Sciatic nerve (tissue), 2 donors: Measurements from ENCODE around the gene SEMA4D. TPM values are rescaled to one million over a fixed set of nuclear protein-coding genes. Genes with fewer than 3 reads are reported as not detected.

ENCODE experiments used
- ATAC-seq: fragments of 200-7000 bp; cut with Tn5 transposase; one replicate; pipeline ENCODE4 v1.9.1; 2020; ENCODE audit warnings: mild to moderate bottlenecking, moderate library complexity
- DNase-seq: peaks from one replicate; pipeline ENCODE4 v3.0.0-alpha.2; 2020; ENCODE audit warnings: low spot score
- intact Hi-C: fragments of 100-400 bp; cut with DNase I; formaldehyde crosslinking; loops from one replicate; pipeline ENCODE4 v1.14.2; 2022
- total RNA-seq: library from RNA; stranded (reverse); fragmentation: NEBNext Ultra II Directional; extraction: Animal tissue kit (Norgen Biotek cat#: 25700); gene quantifications from one replicate; pipeline ENCODE4 v1.2.1, GENCODE V29; 2021
- donor health status: DM: no; HTN: no; CAD: no.
- donor health status: DM: no; HTN: no; CAD: no.

SEMA4D gene, protein sequence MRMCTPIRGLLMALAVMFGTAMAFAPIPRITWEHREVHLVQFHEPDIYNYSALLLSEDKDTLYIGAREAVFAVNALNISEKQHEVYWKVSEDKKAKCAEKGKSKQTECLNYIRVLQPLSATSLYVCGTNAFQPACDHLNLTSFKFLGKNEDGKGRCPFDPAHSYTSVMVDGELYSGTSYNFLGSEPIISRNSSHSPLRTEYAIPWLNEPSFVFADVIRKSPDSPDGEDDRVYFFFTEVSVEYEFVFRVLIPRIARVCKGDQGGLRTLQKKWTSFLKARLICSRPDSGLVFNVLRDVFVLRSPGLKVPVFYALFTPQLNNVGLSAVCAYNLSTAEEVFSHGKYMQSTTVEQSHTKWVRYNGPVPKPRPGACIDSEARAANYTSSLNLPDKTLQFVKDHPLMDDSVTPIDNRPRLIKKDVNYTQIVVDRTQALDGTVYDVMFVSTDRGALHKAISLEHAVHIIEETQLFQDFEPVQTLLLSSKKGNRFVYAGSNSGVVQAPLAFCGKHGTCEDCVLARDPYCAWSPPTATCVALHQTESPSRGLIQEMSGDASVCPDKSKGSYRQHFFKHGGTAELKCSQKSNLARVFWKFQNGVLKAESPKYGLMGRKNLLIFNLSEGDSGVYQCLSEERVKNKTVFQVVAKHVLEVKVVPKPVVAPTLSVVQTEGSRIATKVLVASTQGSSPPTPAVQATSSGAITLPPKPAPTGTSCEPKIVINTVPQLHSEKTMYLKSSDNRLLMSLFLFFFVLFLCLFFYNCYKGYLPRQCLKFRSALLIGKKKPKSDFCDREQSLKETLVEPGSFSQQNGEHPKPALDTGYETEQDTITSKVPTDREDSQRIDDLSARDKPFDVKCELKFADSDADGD
- total RNA-seq = 35.8 TPM

DNA sequence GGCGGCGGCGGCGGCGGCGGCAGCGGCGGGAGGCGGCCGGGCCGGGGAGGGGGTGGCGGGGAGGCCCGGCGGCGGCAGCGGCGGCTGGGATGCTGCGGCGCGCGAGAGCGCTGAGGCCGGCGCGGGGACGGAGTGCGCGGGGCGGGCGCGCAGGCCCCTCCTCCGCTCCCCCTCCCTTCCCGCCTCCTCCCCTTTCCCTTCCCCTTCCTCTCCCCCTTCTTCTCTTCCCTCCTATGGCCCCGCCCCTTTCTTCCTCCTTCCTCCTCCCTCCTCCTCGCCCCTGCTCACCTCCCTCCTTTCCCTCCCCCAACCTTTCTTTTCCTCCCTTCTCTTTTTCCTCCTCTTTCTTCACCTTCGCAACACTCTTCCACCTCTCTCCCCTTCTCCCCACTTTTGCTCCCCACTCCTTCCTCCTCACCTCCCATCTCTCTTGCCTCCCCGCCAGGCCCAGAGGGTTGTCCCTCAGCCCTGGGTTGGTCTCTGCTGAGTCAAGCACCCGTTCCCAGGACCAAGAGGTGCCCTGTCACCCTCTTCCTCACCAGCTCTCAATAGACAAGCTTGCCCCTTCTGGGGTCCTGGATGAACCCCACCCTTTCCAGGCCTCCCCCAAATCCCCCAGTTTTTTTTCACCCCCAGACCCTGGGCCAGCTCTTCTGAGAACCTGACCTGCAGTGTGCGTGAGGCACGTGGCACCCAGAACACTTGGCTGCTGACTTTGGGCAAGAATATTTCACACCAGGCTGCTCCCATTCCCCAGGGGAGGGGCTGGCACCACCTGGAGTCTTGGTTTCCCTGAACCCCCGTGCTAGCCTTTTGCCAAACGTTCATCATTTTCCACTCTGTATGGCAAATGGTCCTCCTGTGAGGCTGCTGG is at the start of gene SEMA4D:
Gene SEMA4D, minus strand, starts transcription at position 136 of the 874 bp plus-strand sequence. CDS start 92,657 bp downstream, outside the sequence.
- peak; percentile 89 for DNase-seq
- intact Hi-C loops = no loop called here
- peak; percentile 86 for ATAC-seq

DNA sequence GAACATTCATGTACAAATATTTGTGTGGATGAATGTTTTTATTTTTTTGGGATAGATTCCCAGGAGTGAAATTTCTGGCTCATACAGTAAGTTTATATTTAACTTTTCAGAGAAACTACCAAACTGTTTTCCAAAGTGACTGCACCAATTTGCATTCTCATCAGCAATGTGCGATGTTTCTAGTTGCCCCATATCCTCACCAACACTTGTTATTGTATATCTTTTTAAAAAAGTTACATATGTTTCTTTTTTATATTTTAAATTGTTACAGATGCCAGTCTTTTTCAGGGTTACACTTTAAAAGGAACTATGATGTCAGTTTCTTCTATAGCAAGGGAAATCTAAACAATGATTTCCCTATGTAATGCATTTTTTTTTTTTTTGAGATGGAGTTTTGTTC is 49.1 kb upstream of the SEMA4D start:
- intact Hi-C loops = loop anchor here (10.0 kb wide), 1 partner anchor 112 kb away; no protein-coding TSS in a partner anchor
- no peak for DNase-seq

DNA sequence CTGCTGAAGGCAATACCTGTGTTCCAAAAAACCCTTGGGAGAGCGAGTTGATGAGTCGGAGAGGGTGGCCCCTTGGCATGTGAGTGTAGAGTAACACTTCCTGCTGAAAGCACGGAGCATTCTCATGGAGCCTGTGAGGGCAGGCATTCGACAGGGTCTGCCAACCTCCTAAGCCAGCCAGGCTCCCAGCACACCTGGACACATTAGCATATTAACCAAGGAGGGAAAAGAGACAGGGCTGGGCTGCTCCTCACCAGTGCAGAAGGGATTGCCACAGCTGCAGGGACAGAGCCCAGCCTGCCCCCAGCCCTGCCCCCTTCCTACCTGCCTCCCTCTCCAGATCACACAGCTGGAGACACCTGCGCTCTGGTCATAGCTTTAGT is 46.4 kb upstream of the SEMA4D start:
- intact Hi-C loops = loop anchor here (10.0 kb wide), 1 partner anchor 109 kb away; no protein-coding TSS in a partner anchor
- ATAC-seq (no peak), DNase-seq (no peak)

More for the DNA sequence above, 49.1 kb upstream of the SEMA4D start:
- no peak for ATAC-seq

DNA sequence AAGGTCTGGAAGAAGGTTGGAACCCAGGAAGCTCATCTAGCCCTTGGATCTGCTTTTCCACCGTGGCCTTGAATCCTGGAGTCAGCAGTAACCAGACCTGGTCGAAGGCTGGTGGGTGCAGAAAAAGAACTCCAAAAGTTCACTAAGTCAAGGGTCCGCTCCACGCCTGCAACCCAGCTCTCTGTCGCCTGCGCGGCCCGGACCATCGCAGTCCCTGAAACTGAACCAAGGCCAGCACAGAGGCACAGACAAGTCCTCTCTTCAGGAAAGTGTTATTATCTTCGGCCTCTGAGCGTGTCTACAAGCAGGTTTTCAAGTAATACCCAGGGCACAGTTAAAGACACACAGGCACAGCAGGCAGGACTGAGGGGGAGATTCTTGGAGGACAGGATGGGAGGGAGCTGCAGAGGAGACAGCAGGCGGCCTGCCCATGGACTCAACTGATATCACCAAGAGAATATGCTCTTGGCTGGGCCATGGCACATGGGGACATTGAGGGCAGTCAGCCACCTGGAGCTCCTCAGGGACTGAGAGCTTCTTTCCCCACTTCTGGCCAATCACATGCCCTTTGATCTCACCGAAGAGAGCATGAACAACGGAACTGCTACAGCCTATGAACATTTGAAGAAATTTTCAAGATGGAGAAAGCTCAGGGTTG is 45.8 kb upstream of the SEMA4D start:
- DNase-seq (no peak), ATAC-seq (no peak)
- intact Hi-C loops = loop anchor here (10.0 kb wide), 1 partner anchor 109 kb away; no protein-coding TSS in a partner anchor

DNA sequence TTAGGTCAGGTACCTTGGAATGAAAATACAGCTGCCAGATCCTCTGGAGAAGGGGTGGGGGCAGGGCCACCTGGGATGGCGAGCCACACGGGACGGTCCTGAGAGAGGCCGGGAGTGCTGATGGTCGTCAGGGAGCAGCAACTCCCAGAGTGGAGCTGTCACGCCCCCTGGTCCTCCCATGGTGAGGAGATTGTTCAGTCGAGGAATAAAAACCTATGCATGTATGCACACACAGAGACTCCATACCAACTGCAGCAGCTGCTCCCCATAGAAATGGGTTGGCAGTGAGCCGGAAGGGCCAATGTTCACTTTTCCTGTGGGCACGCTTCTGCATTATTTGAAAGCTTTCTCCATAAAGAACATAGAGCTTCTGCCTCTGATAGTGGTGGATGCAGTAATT is 45.2 kb upstream of the SEMA4D start:
- intact Hi-C loops = loop anchor here (10.0 kb wide), 1 partner anchor 108 kb away; no protein-coding TSS in a partner anchor
- DNase-seq (peak; percentile 31), ATAC-seq (no peak)

DNA sequence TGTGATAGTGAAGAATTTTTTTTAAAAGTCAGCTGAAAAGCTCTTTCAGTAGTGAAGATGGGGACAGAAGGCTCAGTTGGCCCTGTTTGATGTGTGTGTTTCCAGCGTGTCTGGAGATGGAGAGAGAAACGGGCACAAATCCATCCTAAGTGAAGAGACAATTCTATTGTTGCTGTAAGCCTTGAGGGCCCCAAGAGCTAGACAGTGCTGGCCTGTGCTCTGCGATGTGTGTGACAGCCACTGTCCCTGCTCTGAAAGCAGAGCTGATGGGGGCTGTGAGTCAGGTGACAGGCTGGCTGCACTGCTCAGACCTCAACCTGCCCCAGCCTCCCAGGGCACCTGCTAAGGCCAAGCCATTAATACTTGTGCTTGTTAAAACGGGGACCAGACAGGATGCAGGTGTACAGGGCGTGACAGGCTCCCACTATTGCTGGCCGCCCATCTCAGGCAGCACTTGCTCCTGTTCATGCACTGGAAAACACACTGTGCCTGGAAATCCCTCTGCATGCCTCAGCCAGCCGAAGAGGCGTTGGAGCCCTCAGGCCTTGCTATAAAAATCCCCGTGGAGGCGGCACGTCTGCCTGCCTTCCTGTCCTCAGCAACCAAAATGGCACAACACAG is 44.6 kb upstream of the SEMA4D start:
- intact Hi-C loops = loop anchor here (10.0 kb wide), 1 partner anchor 108 kb away; no protein-coding TSS in a partner anchor
- DNase-seq = peak; percentile 15
- no peak for ATAC-seq

DNA sequence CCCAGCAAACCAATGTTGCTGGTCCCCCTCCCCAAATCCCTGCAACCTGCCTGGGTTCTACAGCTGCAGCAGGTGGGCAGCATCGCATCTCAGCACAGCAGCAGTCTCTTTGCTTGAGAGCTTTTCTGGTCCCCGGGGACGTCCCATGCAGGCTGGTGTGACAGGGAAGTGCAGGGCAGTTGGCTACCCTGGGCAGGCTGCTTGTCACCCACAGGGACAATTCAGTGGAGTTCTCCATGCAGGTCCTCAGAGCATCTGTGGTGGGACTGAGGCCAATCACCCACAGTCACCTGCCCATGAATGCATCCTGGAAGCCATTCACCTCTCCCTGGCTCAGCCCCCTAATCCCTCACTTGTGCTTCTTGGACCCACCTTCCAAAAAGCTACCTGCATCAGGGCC is 43.9 kb upstream of the SEMA4D start:
- DNase-seq (peak; percentile 21), ATAC-seq (no peak)
- intact Hi-C loops = loop anchor here (10.0 kb wide), 1 partner anchor 107 kb away; no protein-coding TSS in a partner anchor

DNA sequence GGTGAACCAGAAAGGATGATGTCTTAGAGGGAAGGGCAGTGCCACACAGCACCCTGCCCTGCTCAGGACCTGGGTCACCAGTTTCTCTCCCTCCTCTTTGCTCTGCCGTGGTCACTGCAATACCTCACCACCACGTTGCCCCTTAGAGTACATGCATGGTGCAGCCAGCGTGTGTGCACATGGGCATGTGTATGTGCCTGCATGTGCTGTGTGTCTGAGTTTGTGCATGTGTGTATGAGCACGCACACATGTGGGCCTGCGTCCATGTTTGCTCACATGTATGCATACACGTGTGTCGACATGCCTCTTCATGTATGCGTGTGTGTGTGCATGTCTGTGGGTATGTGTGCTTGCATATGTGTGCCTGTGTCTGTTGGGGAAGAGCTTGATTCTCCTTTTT is 41.5 kb upstream of the SEMA4D start:
- ATAC-seq (no peak), DNase-seq (no peak)
- intact Hi-C loops = no loop called here

DNA sequence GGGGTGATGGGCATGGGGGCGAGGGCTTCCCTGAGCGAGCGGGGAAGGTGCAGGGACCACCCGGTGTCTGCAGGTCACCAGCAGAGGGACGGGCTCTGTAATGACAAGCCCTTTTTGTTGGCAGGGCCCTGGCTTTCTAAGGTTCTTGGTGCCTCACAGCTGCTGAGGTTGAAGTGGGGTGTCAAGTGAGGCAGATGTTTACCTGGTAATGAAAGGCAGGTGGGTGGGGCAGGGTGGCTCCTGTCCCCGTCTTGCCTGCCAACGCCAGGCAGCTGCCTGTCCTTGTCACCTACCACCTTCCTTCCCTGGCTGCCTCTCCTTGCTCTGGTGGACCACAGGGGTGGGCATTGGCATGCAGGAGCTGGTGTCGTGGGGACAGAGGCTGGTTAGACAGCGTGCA is 41.0 kb upstream of the SEMA4D start:
- ATAC-seq (no peak), DNase-seq (no peak)
- intact Hi-C loops = no loop called here

DNA sequence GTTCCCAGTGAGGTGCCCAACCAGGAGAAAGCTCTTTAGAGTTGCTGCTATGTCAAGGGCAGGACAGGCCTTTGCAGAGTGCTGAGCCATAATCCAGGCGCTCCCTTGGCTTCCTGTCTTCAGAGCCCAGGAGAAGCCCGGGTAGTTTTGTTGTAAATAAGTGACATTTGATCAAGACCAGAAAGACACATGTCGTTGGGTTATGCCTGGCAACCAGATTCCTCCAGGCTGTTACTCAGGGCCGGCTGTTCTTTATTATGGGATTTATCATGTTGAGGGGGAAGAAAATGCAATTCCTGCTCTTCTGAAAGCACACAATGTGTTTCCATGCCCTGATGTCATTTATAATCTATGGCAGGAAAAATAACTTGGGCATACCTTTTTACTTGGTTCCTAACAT is 39.3 kb upstream of the SEMA4D start:
- DNase-seq (no peak), ATAC-seq (no peak)
- intact Hi-C loops = no loop called here

DNA sequence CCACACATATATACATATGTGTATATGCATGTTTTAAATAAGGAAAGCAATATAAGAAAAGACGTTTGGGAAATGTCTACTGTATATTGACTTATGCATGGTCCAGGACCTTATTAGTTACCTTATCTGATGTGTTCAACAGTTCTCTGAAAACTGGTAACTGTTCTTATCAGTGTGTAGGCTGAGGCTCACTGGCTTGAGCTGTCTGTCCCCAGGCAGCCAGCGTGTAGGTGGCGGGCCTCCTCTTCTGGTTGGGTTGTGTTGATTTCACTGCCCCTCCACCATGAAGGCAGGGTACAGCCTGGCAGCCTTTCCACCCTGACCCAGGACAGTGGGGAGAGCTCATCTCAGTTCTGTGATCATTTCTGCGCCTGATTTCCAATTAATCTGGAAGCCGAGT is 38.7 kb upstream of the SEMA4D start:
- intact Hi-C loops = no loop called here
- ATAC-seq = no peak
- no peak for DNase-seq

DNA sequence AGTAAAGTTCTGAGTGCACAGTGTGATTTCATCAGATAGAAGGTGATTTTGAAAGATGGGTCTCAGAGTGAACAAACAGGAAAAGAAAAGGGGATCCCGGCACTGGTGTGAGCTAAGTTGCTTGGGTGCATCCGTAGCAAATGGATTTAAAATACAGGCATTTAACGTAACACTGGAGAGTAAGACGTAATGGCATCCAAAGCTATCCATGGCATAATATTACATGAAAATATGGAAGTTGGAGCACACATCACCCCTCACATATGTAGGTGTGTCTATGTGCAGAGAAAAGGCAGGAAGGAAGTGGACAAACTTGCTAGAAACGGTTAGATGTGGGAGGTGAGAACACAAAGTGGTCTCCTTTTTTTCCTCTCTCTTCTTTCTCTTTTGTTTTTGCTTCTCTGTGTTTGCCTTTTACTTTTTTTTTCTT is 38.2 kb upstream of the SEMA4D start:
- no peak for DNase-seq
- no peak for ATAC-seq
- intact Hi-C loops = no loop called here

DNA sequence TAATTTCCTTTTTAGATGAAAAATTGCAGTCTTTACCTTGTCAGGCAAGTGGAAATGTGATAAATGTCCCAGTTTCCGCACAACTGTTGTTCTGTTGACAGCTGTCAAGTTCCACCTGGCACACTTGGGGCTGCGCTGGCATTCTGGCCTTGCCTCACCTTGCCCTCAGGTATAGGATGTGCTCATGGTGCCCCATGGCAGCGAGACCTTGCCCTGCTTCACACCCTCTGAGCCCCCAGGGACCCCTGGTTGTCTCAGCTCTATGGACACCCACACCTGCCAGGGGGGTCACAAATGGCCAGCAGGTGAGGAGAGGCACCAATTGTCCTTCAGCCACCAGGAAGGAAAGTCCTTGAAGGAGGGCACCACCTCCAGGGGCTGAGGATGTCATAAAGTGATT is 37.5 kb upstream of the SEMA4D start:
- intact Hi-C loops = no loop called here
- ATAC-seq = no peak
- no peak for DNase-seq

DNA sequence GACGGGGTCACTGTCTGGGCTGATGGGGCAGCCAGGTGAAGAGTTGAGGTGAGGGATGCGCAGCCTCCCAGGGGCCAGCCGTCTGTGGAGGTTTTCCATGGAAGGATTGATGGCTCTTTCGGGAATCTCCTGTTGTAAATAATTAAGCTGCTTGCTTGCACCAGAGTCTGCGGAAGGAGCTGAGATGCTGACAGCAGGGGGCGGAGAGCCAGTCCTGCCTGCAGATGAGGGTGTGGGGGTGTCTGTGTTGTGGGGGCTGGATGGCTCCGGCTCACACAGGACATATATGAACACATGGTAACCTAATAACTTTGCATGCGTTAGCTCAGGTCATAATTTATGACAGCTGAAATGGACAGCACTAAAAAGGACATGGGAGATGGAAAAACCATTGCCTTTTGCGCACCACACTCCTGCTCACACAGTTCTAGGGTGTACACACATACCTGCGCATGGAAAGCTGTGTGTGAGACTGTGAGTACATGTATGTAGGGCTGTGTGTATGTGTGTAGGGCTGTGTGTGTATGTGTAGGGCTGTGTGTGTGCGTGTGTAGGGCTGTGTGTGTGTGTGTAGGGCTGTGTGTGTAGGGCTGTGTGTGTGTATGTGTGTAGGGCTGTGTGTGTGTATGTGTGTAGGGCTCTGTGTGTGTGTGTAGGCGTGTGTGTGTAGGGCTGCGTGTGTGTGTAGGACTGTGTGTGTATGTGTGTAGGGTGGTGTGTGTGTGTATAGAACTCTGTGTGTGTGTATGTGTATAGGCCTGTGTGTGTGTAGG is 36.8 kb upstream of the SEMA4D start:
- DNase-seq (no peak), ATAC-seq (no peak)
- intact Hi-C loops = no loop called here

DNA sequence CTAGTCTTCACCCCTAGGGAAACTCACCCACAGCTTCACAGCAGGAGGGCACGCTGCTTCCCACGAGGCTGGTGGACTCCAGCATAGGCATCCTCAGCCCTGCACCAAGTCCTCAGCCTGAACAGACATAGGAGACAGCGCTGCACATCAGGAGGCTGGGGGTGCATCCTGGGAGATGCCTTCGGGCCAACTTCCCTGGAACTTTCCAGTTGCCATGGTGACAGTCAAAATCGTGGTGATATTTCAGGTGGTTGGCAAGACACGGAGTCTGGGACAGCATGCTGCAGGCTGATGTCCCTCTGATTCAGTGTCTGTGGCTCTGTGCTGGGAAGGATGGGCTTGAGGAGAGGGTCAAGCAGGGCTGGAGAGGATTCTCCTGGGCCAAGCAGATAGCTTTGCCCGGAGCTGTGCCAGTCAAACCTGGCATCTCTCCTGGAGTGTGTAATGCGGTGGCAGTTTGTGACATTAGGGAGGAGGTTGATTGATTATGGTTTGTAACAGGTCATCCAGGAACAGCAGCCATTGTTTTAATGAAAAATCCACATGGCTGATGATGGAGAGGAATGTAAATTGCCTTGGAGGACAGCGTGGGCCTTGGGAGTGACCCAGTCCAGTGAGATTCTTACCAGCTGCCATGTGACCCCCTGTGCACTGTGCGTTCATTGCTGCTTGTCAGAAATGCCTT is 35.6 kb upstream of the SEMA4D start:
- ATAC-seq = no peak
- DNase-seq = no peak
- intact Hi-C loops = no loop called here

DNA sequence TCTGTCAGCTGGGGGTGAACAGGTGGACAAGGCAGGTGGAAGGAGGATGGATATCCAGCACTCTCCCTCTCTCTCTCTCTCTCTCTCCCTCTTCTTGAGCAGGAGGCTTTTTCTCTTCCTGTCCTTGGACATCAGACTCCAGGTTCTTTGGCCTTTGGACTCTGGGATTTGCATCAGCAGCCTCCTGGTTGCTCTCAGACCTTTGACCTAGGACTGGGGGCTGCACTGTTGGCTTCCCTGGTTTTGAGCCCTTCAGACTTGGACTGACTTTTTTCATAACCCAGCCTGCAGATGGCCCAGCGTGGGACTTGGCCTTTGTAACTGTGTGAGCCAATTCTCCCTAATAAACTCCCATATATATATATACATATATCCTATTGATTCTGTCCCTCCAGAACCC is 35.0 kb upstream of the SEMA4D start:
- ATAC-seq = no peak
- intact Hi-C loops = no loop called here

DNA sequence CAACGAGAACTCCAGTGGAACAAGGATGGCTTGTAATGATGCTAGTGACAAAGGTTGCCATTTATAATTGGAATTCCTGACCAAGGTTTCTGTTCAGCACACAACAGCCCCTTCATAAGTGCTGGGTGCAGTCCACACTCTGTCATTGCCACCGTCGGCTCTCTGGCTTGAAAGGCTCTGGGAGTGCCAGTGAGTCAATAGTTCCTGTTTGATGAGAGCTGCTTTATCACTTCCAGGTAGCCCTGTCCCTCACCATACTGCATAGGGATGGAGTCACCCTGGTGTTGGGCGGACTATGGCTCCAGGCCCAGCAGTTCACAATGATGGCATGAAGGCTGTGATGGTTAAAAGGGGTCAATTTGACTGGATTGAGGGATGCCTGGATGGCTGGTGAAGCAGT is 34.6 kb upstream of the SEMA4D start:
- DNase-seq (no peak), ATAC-seq (no peak)
- intact Hi-C loops = no loop called here

More for the DNA sequence above, 35.0 kb upstream of the SEMA4D start:
- no peak for DNase-seq
